Measurements from ENCODE around the gene MYH10. TPM values are rescaled to one million over a fixed set of nuclear protein-coding genes. Genes with fewer than 3 reads are reported as not detected.

The MYH10 gene
- total RNA-seq, 2 donors from 2014 or later = 251 to 257 TPM

DNA sequence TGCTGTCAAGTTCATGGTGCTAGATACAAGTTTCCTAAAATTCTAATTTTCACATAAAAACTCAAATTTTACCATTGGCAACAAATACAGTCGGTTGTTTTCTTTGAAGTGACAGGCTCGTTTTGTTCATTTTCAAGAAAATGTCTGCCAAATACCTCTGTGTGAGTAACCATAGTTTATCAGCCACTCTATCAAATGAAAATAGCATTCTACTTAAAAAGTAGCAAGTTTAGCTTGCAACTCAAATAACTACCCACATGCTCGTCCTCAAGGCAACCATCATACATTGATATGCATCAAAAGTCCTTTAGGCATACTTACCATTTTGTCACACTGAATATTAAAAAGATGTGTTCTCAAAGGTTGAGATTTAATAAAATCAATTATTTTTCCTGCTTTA is 11.7 kb downstream of the MYH10 start:
- H3K27ac Mint-ChIP-seq = no peak overlapping the region

DNA sequence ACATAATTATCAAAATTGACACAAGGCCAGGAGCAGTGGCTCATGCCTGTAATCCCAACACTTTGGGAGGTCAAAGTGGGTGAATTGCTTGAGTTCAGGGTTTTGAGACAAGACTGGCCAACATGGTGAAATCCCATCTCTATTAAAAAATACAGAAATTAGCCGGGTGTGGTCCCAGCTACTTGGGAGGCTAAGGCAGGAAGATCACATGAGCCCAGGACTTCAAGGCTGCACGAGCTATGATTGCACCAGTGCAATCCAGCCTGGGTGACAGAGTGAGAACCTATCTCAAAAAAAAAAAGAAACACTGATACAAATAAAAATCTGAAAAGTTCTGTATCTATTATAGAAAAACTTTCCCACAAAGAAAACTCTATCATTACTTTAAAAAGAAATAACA is 15.5 kb downstream of the MYH10 start:
- TF ChIP-seq, protein P1, sequence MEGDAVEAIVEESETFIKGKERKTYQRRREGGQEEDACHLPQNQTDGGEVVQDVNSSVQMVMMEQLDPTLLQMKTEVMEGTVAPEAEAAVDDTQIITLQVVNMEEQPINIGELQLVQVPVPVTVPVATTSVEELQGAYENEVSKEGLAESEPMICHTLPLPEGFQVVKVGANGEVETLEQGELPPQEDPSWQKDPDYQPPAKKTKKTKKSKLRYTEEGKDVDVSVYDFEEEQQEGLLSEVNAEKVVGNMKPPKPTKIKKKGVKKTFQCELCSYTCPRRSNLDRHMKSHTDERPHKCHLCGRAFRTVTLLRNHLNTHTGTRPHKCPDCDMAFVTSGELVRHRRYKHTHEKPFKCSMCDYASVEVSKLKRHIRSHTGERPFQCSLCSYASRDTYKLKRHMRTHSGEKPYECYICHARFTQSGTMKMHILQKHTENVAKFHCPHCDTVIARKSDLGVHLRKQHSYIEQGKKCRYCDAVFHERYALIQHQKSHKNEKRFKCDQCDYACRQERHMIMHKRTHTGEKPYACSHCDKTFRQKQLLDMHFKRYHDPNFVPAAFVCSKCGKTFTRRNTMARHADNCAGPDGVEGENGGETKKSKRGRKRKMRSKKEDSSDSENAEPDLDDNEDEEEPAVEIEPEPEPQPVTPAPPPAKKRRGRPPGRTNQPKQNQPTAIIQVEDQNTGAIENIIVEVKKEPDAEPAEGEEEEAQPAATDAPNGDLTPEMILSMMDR (conservative IDR thresholded peaks at IDR 0.05) = no peak
- H3K36me3 Mint-ChIP-seq (ENCODE audit: low read depth) = peaks cover 73% of the 10 kb centered on the region
- H3K9me3 Mint-ChIP-seq = peaks cover 18% of the 10 kb centered on the region
- Histone ChIP-seq H3K36me3 (ENCODE audit: control insufficient read depth, insufficient read depth, low read length) (peaks cover 83% of the 10 kb centered on the region), H3K27ac (ENCODE audit: low read depth, low read length) (no peak overlapping the region), H3K9ac (ENCODE audit: extremely low read depth, low read length, poor library complexity, severe bottlenecking) (no peak overlapping the region), H3K27me3 (ENCODE audit: control insufficient read depth, insufficient read depth, low read length, poor library complexity, severe bottlenecking) (no peaks in the 10 kb centered on the region), H3K9me3 (ENCODE audit: control insufficient read depth, low read length) (peaks cover 46% of the 10 kb centered on the region), H3K4me3 (ENCODE audit: low read length) (no peak overlapping the region), H3K4me1 (ENCODE audit: control insufficient read depth, insufficient read depth, low read length) (no peaks in the 10 kb centered on the region)
- H3K4me1 Mint-ChIP-seq = no peaks in the 10 kb centered on the region
- WGBS, 2 experiments (ENCODE audit: insufficient coverage in 1 of 2, insufficient read length in 1 of 2) = 100% methylated on average over 2 of the region's 2 CpGs; no CpG with 5 or more reads in 1 of the 2 experiments
- no peak for DNase-seq
- H3K27ac Mint-ChIP-seq = no peak overlapping the region
- no peak overlapping the region for H3K4me3 Mint-ChIP-seq
- H3K27me3 Mint-ChIP-seq (ENCODE audit: insufficient read depth) = no peaks in the 10 kb centered on the region

More for the DNA sequence above, 11.7 kb downstream of the MYH10 start:
- Mint-ChIP-seq H3K4me1 (peaks cover 20% of the 10 kb centered on the region), H3K9me3 (peaks cover 2% of the 10 kb centered on the region), H3K4me3 (no peak overlapping the region), H3K36me3 (ENCODE audit: low read depth) (peaks cover 66% of the 10 kb centered on the region), H3K27me3 (ENCODE audit: insufficient read depth) (no peaks in the 10 kb centered on the region)
- Histone ChIP-seq H3K27ac (ENCODE audit: low read depth, low read length) (no peak overlapping the region), H3K4me1 (ENCODE audit: control insufficient read depth, insufficient read depth, low read length) (peaks cover under 1% of the 10 kb centered on the region), H3K36me3 (ENCODE audit: control insufficient read depth, insufficient read depth, low read length) (peaks cover 84% of the 10 kb centered on the region), H3K27me3 (ENCODE audit: control insufficient read depth, insufficient read depth, low read length, poor library complexity, severe bottlenecking) (no peaks in the 10 kb centered on the region), H3K9me3 (ENCODE audit: control insufficient read depth, low read length) (peaks cover 16% of the 10 kb centered on the region), H3K4me3 (ENCODE audit: low read length) (no peak overlapping the region), H3K9ac (ENCODE audit: extremely low read depth, low read length, poor library complexity, severe bottlenecking) (no peak overlapping the region)
- 87 to 93% methylated on average over 3 of the region's 3 CpGs for WGBS, 2 experiments (ENCODE audit: insufficient coverage in 1 of 2, insufficient read length in 1 of 2)
- no peak for DNase-seq
- TF ChIP-seq, protein P1 (conservative IDR thresholded peaks at IDR 0.05) = no peak

DNA sequence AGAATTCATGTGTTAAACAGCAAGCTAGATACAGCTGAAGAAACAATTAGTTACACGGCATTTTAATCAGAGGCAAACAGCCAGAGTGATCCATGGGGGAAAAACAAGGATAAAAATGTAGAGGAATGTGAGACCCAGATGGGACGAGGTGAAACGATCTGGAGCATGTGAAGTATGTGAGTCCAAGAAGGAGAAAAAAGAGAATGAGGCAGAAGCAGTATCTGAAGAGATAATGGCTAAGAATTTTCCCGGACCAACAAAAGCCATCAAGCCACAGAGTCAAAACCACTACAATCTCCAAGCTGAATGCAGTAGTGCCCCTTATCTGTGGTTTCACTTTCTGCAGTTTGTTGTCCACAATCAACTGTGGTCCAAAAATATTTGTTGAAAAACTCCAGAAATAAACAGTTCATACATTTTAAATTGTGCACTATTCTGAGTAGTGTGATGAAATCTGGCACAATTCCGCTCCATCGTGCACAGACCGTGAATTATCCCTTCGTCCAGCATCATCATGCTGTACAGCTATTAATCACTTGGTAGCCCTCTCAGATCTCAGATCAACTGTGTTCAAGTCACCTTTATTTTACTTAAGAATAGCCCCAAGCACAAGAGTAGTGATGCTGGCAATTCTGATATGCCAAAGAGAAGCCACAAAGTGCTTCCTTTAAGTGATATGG is 18.8 kb downstream of the MYH10 start:
- H3K4me1 Mint-ChIP-seq = peaks cover 23% of the 10 kb centered on the region
- H3K9me3 Mint-ChIP-seq = peaks cover 16% of the 10 kb centered on the region
- H3K4me1 ChIP-seq (ENCODE audit: control insufficient read depth, insufficient read depth, low read length) = no peaks in the 10 kb centered on the region
- H3K27ac ChIP-seq (ENCODE audit: low read depth, low read length) = no peak overlapping the region
- H3K27me3 Mint-ChIP-seq (ENCODE audit: insufficient read depth) = no peaks in the 10 kb centered on the region
- no peak for DNase-seq
- H3K27me3 ChIP-seq (ENCODE audit: control insufficient read depth, insufficient read depth, low read length, poor library complexity, severe bottlenecking) = no peaks in the 10 kb centered on the region
- H3K9ac ChIP-seq (ENCODE audit: extremely low read depth, low read length, poor library complexity, severe bottlenecking) = no peak overlapping the region
- H3K36me3 Mint-ChIP-seq (ENCODE audit: low read depth) = peaks cover 51% of the 10 kb centered on the region
- H3K9me3 ChIP-seq (ENCODE audit: control insufficient read depth, low read length) = peaks cover 44% of the 10 kb centered on the region
- peaks cover 82% of the 10 kb centered on the region for H3K36me3 ChIP-seq (ENCODE audit: control insufficient read depth, insufficient read depth, low read length)
- no peak overlapping the region for H3K27ac Mint-ChIP-seq
- H3K4me3 ChIP-seq (ENCODE audit: low read length) = no peak overlapping the region
- TF ChIP-seq, protein P1 (conservative IDR thresholded peaks at IDR 0.05) = no peak
- 86 to 93% methylated on average over 7 to 8 of the region's 8 CpGs for WGBS, 2 experiments (ENCODE audit: insufficient coverage in 1 of 2, insufficient read length in 1 of 2)
- no peak overlapping the region for H3K4me3 Mint-ChIP-seq
